Hypothalamus (tissue), 51 donors: ENCODE results near the gene LHFPL6.

ENCODE experiments used
- DNase-seq, 51 donors: peaks; one replicate each; lab custom pipeline; 2025; lab: John Stamatoyannopoulos, UW

Gene LHFPL6

GRCh38 chr13:39522329-39522728 lies 80.7 kb downstream of the LHFPL6 start:
- no peak for DNase-seq

GRCh38 chr13:39521701-39522100 lies 81.3 kb downstream of the LHFPL6 start:
- no peak for DNase-seq

GRCh38 chr13:39516096-39516495 lies 86.9 kb downstream of the LHFPL6 start:
- peak in 1 of 51 donors; percentile 24 for DNase-seq

GRCh38 chr13:39515224-39515714 lies 87.7 kb downstream of the LHFPL6 start:
- no peak for DNase-seq

GRCh38 chr13:39512687-39513086 lies 90.3 kb downstream of the LHFPL6 start:
- no peak for DNase-seq

- no peak for DNase-seq
Measured at GRCh38 chr13:39510316-39510695, 92.7 kb downstream of the LHFPL6 start.

- DNase-seq, result no peak
Measured at GRCh38 chr13:39509616-39510315, 93.2 kb downstream of the LHFPL6 start.

GRCh38 chr13:39506559-39507390 lies 96.2 kb downstream of the LHFPL6 start:
- DNase-seq, result no peak

GRCh38 chr13:39505151-39505550 lies 97.8 kb downstream of the LHFPL6 start:
- no peak for DNase-seq

GRCh38 chr13:39503048-39503447 lies 99.9 kb downstream of the LHFPL6 start:
- no peak for DNase-seq

- peak in 6 of 51 donors; percentile 5 to 27 (median 10) for DNase-seq
Measured at GRCh38 chr13:39501702-39502324, 101.2 kb downstream of the LHFPL6 start.

GRCh38 chr13:39499604-39500003 lies 103.4 kb downstream of the LHFPL6 start:
- DNase-seq, result peak in 1 of 51 donors; percentile 4

- no peak for DNase-seq
Measured at GRCh38 chr13:39498471-39499114, 104.4 kb downstream of the LHFPL6 start.

- DNase-seq, result no peak
Measured at GRCh38 chr13:39496506-39496905, 106.5 kb downstream of the LHFPL6 start.

GRCh38 chr13:39494633-39495032 lies 108.4 kb downstream of the LHFPL6 start:
- DNase-seq, result no peak

GRCh38 chr13:39494006-39494405 lies 109.0 kb downstream of the LHFPL6 start:
- DNase-seq, result no peak

GRCh38 chr13:39490136-39490535 lies 112.9 kb downstream of the LHFPL6 start:
- no peak for DNase-seq

GRCh38 chr13:39486758-39487157 lies 116.2 kb downstream of the LHFPL6 start:
- no peak for DNase-seq

- DNase-seq, result no peak
Measured at GRCh38 chr13:39485314-39485700, 117.7 kb downstream of the LHFPL6 start.

- no peak for DNase-seq
Measured at GRCh38 chr13:39484506-39485313, 118.3 kb downstream of the LHFPL6 start.
